ENCODE results near the gene ADCY4.

Gene ADCY4

DNA sequence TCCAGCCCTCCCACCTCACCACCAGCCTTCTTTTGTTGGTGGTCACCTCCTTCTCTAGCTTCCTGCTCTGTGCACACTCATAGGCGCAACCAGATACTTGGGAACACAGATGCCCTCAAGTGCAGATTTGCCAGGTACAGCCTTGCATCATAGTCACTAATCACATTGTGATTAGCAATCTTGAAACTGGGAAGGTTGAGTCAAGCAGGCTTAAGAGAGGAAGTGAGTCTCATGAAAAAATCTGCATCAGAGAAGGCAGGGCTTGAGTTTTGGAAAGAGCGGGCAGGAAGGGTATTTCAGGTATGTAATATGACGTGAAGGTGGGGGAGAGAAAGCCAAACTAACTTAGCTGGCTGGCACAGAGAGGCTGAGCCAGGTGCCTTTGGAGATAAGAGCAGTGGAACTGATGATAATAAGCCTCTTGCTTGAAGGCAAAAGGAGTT is 60.7 kb downstream of the ADCY4 start:
- DNase-seq (ENCODE audit: low read depth in 3 of 3): peak; percentile 28 to 48 (median 38)

DNA sequence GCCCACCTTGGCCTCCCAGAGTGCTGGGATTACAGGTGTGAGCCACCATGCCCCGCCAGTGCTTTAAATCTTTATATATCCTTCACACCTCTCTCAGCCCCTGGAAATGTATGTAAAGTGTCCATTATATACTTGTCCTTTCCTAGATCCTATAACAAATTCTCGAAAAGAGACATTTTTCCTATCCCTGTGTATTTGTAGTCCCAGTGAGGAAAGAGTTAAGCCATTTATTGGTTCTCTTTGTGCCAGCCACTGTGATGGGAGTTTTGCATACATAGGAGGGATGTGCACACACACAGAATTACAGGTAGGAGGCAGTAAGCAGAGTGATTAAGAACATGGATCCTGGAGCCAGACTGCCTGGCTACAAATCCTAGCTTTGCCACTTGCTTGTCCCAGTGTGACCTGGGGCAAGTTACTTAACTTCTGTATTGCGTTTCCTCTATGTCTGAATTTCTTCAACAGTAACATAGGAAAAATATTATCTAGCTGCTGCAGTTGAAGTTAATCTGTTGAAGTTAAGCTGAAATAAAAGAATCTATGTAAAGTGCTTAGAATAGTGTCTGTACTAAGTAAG is 61.4 kb downstream of the ADCY4 start:
- no peak for DNase-seq (ENCODE audit: low read depth in 3 of 3)

DNA sequence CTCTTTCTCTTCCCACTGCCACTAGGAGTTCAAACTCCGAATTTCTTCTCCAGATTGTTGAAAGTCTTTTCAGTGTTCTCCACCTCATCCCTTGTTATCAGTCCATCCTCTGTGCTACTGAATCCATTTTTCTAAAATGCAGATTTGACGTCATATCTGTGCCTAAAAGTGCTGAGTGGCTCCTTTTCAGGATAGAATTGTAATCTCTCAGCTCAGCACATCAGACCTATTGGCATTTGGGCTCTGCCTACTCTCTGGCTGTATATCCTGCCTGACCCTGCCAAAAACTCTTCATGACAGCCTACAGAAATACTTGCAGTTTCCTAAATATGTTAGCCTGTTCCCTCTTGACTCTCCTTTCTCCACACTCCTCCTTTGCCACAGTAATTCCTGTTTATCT is 62.4 kb downstream of the ADCY4 start:
- no peak for DNase-seq (ENCODE audit: low read depth in 3 of 3)

DNA sequence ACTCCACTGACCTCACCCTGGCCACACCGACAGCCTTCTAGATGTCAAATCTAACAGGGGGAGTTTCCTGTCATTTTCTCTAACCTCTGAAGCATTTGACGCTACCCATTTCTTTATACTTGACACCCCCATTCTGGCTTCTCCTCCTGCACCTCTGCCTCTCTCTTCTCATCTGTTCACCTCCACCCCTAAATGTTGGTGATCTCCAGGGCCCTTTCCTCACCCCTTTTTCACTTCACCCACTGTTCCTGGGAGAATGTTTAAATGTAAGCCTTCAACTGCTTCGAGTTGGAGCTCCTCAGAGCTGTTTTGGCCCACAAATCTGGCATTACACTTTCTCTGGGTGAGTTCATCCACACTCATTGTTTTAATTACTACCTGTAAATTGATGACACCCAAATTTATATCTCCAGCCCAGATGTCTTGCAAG is 63.0 kb downstream of the ADCY4 start:
- DNase-seq (ENCODE audit: low read depth in 3 of 3): no peak

DNA sequence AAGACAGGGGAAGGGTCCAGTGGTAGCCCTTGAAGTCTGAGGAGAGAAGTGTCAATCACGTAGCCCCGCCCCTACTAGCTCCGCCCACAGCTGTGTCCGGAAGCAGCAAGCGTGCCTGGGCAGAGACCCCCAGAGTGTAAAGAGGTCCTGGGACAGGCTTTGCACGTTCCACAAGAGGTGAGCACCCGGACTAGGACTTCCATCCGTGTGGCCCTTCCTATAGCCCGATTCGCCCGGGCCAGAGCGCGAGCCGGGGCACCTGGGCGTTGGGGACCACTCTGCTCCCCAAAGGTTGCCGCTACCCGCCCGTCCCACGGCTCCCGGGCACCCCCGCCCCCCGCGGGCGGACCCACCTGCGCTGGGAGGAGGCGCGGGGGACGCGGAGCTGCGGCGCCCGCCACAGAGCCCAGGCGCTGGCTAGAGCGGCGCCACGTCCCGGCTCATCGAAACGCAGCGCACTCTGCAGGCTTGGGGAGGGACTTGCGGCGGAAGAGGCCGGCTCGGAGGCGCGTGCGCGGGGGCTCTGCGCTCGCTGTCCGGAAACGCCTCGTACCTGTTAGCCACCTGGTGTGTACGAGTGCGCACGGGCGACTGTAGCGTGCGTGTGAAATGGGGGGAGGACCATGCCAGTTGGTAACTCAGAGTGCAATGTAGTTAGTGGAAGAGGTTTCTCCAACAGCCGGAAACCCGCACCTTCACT is 63.6 kb downstream of the ADCY4 start, which contains the start of gene RABGGTA:
RABGGTA (minus strand) TSS at position 464 of the 700 bp plus-strand sequence. CDS start 482 bp downstream, outside the sequence.
- peak; percentile 71 to 77 (median 75) for DNase-seq (ENCODE audit: low read depth in 3 of 3)

DNA sequence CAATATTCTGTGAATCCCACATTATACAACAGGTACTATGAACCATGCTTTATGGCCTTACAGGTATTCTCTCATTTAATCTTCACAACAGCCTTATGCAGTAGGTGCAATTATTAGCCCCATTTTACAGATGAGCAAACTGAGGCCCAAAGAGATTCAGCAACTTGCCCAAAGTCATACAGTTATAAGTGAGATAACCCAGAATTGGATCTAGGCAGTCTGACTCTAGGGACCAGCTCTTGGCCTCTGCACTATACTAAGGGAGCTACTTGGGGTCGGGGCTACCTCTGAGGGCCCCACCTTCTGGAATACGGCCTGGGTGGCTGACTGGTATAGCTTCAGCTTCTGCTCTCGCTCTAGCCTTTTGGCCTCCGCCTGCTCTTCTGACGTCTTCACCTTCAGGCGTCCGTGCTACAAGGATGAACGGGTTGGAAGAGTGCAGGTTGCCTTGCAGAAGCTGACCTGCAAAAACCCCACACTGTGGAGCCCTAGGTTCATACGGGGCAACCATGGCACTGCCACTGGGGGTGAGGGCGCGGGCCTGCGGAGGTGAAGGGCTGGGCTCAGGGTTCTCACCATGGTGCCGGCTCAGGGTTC is 64.2 kb downstream of the ADCY4 start:
- no peak for DNase-seq (ENCODE audit: low read depth in 3 of 3)

DNA sequence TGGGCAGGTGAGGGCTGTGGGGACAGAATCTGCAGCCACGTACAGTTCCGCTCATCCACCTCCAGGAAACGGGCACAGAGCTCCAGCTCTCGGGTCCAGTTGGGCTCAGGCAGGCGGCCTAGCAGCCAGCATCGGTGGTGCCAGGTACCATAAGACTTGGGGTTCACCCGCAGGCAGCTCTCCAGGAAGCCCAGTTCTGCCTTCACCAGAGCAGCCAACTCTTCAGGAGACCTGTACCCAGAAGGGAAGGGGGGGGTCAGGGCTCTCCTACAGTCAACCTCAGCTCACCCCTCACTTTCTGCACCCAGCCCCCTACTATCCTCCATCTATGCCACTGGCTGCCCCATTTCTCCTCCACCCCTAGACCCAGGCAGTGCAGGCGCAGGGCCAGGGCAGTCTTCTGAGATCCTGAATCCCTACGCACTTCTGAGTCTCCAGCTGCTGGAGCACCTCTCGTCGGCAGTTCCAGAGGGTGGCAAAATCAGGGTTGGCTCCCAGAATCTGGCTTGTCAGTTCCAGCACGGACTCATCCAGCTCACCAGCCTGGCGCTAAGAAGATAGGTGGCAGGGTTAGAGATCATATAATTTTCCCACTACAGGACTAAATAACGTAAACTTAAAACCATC is 64.8 kb downstream of the ADCY4 start:
- DNase-seq (ENCODE audit: low read depth in 3 of 3): no peak

DNA sequence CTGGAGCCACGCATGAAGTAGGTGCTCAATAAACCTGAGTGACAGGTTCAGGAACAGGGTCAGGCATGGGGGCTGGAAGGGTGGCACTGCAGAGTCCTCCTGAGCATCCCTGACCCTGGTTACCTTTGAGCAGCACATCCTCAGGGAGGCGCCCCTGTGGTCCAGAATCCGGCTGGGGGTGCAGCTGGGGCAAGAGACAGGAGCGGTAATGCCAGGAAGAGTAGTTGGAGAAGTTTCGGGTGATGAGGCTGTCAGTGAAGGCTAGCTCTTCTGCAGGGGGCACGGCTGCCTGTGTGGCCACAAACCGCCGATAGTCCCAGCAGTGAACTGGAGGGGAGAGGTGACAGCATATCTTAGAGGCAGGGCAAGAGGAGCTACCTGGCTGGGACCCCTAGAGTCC is 65.5 kb downstream of the ADCY4 start:
- DNase-seq (ENCODE audit: low read depth in 3 of 3): no peak

Measured in stimulated activated CD4-positive, alpha-beta T cell treated with anti-CD3 and anti-CD28 coated beads, TNF-alpha, amount 100 ng/mL, for 48 hours (primary cell).